Measurements from ENCODE around the gene FBXO28. TPM values are rescaled to one million over a fixed set of nuclear protein-coding genes. Genes with fewer than 3 reads are reported as not detected.
A peak's percentile ranks its signal among the peaks of the same experiment; 100 is the strongest.

Gene FBXO28
- total RNA-seq, 1 donor from 2014 or later: 51.8 TPM

- FAIRE-seq (no peak), DNase-seq (ENCODE audit: low spot score in 2 of 2) (no peak)
Measured at GRCh38 chr1:224092601-224093000, 21.3 kb upstream of the FBXO28 start.

GRCh38 chr1:224095339-224095738 is 18.6 kb upstream of the FBXO28 start:
- no peak for DNase-seq (ENCODE audit: low spot score in 2 of 2)
- no peak for FAIRE-seq

- DNase-seq (ENCODE audit: low spot score in 2 of 2) (no peak), FAIRE-seq (no peak)
Measured at GRCh38 chr1:224095867-224096266, 18.0 kb upstream of the FBXO28 start.

- DNase-seq (ENCODE audit: low spot score in 2 of 2) (no peak), FAIRE-seq (no peak)
Measured at GRCh38 chr1:224096773-224097172, 17.1 kb upstream of the FBXO28 start.

GRCh38 chr1:224098007-224098406 is 15.9 kb upstream of the FBXO28 start:
- no peak for FAIRE-seq

GRCh38 chr1:224106568-224107281 is 7.2 kb upstream of the FBXO28 start:
- FAIRE-seq (no peak), DNase-seq (ENCODE audit: low spot score in 2 of 2) (no peak)

More at GRCh38 chr1:224098007-224098406, 15.9 kb upstream of the FBXO28 start:
- DNase-seq (ENCODE audit: low spot score in 2 of 2): no peak

GRCh38 chr1:224107282-224107625 is 6.7 kb upstream of the FBXO28 start:
- FAIRE-seq (no peak), DNase-seq (ENCODE audit: low spot score in 2 of 2) (no peak)

- no peak for DNase-seq (ENCODE audit: low spot score in 2 of 2)
- no peak for FAIRE-seq
Measured at GRCh38 chr1:224108991-224109390, 4.9 kb upstream of the FBXO28 start.

GRCh38 chr1:224109981-224110380 is 3.9 kb upstream of the FBXO28 start:
- DNase-seq (ENCODE audit: low spot score in 2 of 2) (no peak), FAIRE-seq (no peak)

- DNase-seq (ENCODE audit: low spot score in 2 of 2): no peak
- FAIRE-seq: no peak
Measured at GRCh38 chr1:224113005-224113404, 906 bp upstream of the FBXO28 start.

GRCh38 chr1:224113545-224113917 is 380 bp upstream of the FBXO28 start:
- FAIRE-seq (no peak), DNase-seq (ENCODE audit: low spot score in 2 of 2) (no peak)

GRCh38 chr1:224114787-224115175 is 870 bp downstream of the FBXO28 start:
- DNase-seq (ENCODE audit: low spot score in 2 of 2): no peak

GRCh38 chr1:224116131-224116530 is 2.2 kb downstream of the FBXO28 start:
- DNase-seq (ENCODE audit: low spot score in 2 of 2): peak in 1 of 2 donors; percentile 9
- no peak for FAIRE-seq

More at GRCh38 chr1:224114787-224115175, 870 bp downstream of the FBXO28 start:
- FAIRE-seq: no peak

GRCh38 chr1:224118688-224119087 is 4.8 kb downstream of the FBXO28 start:
- FAIRE-seq (no peak), DNase-seq (ENCODE audit: low spot score in 2 of 2) (no peak)

- DNase-seq (ENCODE audit: low spot score in 2 of 2): no peak
- FAIRE-seq: no peak
Measured at GRCh38 chr1:224123136-224123535, 9.2 kb downstream of the FBXO28 start.

GRCh38 chr1:224124220-224124619 is 10.3 kb downstream of the FBXO28 start:
- FAIRE-seq (no peak), DNase-seq (ENCODE audit: low spot score in 2 of 2) (no peak)

GRCh38 chr1:224127925-224128819 is 14.3 kb downstream of the FBXO28 start:
- no peak for FAIRE-seq
- no peak for DNase-seq (ENCODE audit: low spot score in 2 of 2)

- no peak for FAIRE-seq
- DNase-seq (ENCODE audit: low spot score in 2 of 2): no peak
Measured at GRCh38 chr1:224131253-224131652, 17.3 kb downstream of the FBXO28 start.

- DNase-seq (ENCODE audit: low spot score in 2 of 2): no peak
- no peak for FAIRE-seq
Measured at GRCh38 chr1:224132901-224133300, 19.0 kb downstream of the FBXO28 start.

GRCh38 chr1:224133741-224134299 is 19.9 kb downstream of the FBXO28 start:
- DNase-seq (ENCODE audit: low spot score in 2 of 2) (no peak), FAIRE-seq (no peak)

- DNase-seq (ENCODE audit: low spot score in 2 of 2) (no peak), FAIRE-seq (no peak)
Measured at GRCh38 chr1:224137518-224137917, 23.6 kb downstream of the FBXO28 start.

Data from frontal cortex (tissue), 4 donors.